HepG2 (cell line): Measurements from ENCODE around the gene PRKAR1B. TPM values are rescaled to one million over a fixed set of nuclear protein-coding genes. Genes with fewer than 3 reads are reported as not detected.

Source experiments
- ATAC-seq: fragments of 200-7000 bp; cut with Tn5 transposase; 3 replicates; pipeline ENCODE4 v1.9.1; 2020; ENCODE audit warnings: mild to moderate bottlenecking, moderate library complexity
- BruUV-seq: library from RNA; stranded (reverse); fragments of 400-500 nt; replicated peaks from 2 replicates; lab custom pipeline; 2021; lab: Mats Ljungman, UMichigan
- CTCF ChIA-PET: fragments of 300-600 bp; formaldehyde crosslinking; extraction: SDS; loops from one replicate; lab custom pipeline; 2021; ENCODE audit warnings: low total read pairs, inconsistent platforms, low intra/inter-chr PET ratio; lab: Yijun Ruan, JAX
- POLR2A ChIA-PET: fragments of 350-600 bp; sonication (Branson Sonifier 250); formaldehyde crosslinking; loops from one replicate; lab custom pipeline; 2020; ENCODE audit warnings: antibody characterized with exemption, inconsistent platforms; lab: Yijun Ruan, JAX
- DNase-seq: peaks from one replicate; pipeline ENCODE4 v3.0.0-alpha.2; 2015; ENCODE audit warnings: low spot score
- FAIRE-seq: peaks from 3 replicates; lab custom pipeline; 2011; peaks lifted over from hg19 to GRCh38; lab: Jason Lieb, UNC
- H2AFZ ChIP-seq: one replicate; pipeline ENCODE4 v1.6.1; 2011; ENCODE audit warnings: low read length, inconsistent platforms
- H3K27ac ChIP-seq: fragments of 300-600 bp; 3 replicates; pipeline ENCODE4 v1.8.0; 2011; ENCODE audit warnings: mixed run types, mild to moderate bottlenecking, mixed read lengths, low read length, inconsistent platforms; ENCODE audit not compliant: insufficient read depth; ENCODE audit errors: extremely low read length
- H3K27me3 ChIP-seq, 2 experiments: fragments of 200-600 bp in 1 of 2; 2 replicates in 1 of 2; 3 replicates in 1 of 2; pipeline versions ENCODE4 v1.6.0 to v1.8.0; 2011; ENCODE audit warnings: low read length in 2 of 2, mild to moderate bottlenecking in 2 of 2, moderate library complexity in 2 of 2, inconsistent platforms in 1 of 2; ENCODE audit not compliant: insufficient read depth in 2 of 2, control insufficient read depth in 1 of 2
- H3K36me3 ChIP-seq, 2 experiments: fragments of 200-600 bp in 1 of 2; replicated peaks in 1 of 2; 2 replicates in 1 of 2; 3 replicates in 1 of 2; pipeline versions ENCODE4 v1.5.1 to v1.8.0; 2011; ENCODE audit warnings: low read length in 2 of 2, inconsistent platforms in 1 of 2; ENCODE audit not compliant: insufficient read depth in 2 of 2, control insufficient read depth in 1 of 2
- H3K4me1 ChIP-seq: 2 replicates; pipeline ENCODE4 v1.5.1; 2012; ENCODE audit warnings: low read length, inconsistent platforms; ENCODE audit not compliant: insufficient read depth
- H3K4me2 ChIP-seq: 2 replicates; pipeline ENCODE4 v1.6.0; 2011; ENCODE audit warnings: low read depth, low read length, inconsistent platforms
- H3K4me3 ChIP-seq, 3 experiments: fragments of 200-600 bp in 1 of 3; sonication (generic), shearing (Covaris generic) in 1 of 3; replicated peaks in 1 of 3; 2 replicates each; pipeline ENCODE4 v1.5.1; 2011 to 2016; ENCODE audit warnings: low read length in 3 of 3, inconsistent platforms in 2 of 3, low read depth in 2 of 3, mild to moderate bottlenecking in 2 of 3, control low read depth in 1 of 3, mixed read lengths in 1 of 3; ENCODE audit not compliant: insufficient read depth in 1 of 3
- H3K79me2 ChIP-seq: one replicate; pipeline ENCODE4 v1.6.1; 2011; ENCODE audit warnings: low read length, inconsistent platforms; ENCODE audit not compliant: insufficient read depth
- H3K9ac ChIP-seq: 2 replicates; pipeline ENCODE4 v1.6.0; 2011; ENCODE audit warnings: mild to moderate bottlenecking, low read depth, low read length, inconsistent platforms; ENCODE audit not compliant: insufficient read depth
- H3K9me3 ChIP-seq: 2 replicates; pipeline ENCODE4 v1.5.1; 2012; ENCODE audit warnings: mild to moderate bottlenecking, low read length
- H4K20me1 ChIP-seq: 2 replicates; pipeline ENCODE4 v1.6.0; 2011; ENCODE audit warnings: inconsistent platforms, mild to moderate bottlenecking, low read length, moderate library complexity; ENCODE audit not compliant: insufficient read depth
- MAF1 ChIP-seq: sonication (generic); formaldehyde crosslinking; IDR thresholded peaks from 2 replicates; pipeline ENCODE4 v1.5.0; 2020; ENCODE audit warnings: missing genetic modification reagents, borderline replicate concordance
- MBNL3 ChIP-seq: fragments of 250-450 bp; sonication (Bioruptor Pico); conservative IDR thresholded peaks from 2 replicates; pipeline ENCODE4 v1.8.0; 2022; ENCODE audit warnings: mild to moderate bottlenecking, inconsistent platforms
- NFIC ChIP-seq: IDR thresholded peaks from 2 replicates; pipeline ENCODE4 v1.6.1; 2012; ENCODE audit warnings: mild to moderate bottlenecking, low read length, inconsistent platforms
- STAT5B ChIP-seq: sonication (generic); formaldehyde crosslinking; IDR thresholded peaks from 2 replicates; pipeline ENCODE4 v1.4.0; 2020; ENCODE audit warnings: missing genetic modification reagents
- ZBTB7B ChIP-seq: sonication (generic); formaldehyde crosslinking; IDR thresholded peaks from 2 replicates; pipeline ENCODE4 v1.4.0; 2020; ENCODE audit warnings: missing genetic modification reagents
- ZC3H4 ChIP-seq: sonication (generic); formaldehyde crosslinking; IDR thresholded peaks from 2 replicates; pipeline ENCODE4 v1.4.0; 2020; ENCODE audit warnings: missing genetic modification reagents, borderline replicate concordance
- ZNF326 ChIP-seq: sonication (generic); formaldehyde crosslinking; IDR thresholded peaks from 2 replicates; pipeline ENCODE4 v1.4.0; 2020; ENCODE audit warnings: missing genetic modification reagents, borderline replicate concordance
- ZNF550 ChIP-seq: sonication (generic); formaldehyde crosslinking; IDR thresholded peaks from 2 replicates; pipeline ENCODE4 v1.4.0; 2020; ENCODE audit warnings: mild to moderate bottlenecking, missing genetic modification reagents, borderline replicate concordance
- ZNF589 ChIP-seq: sonication (generic); formaldehyde crosslinking; conservative IDR thresholded peaks from 2 replicates; pipeline ENCODE4 v1.8.0; 2022; ENCODE audit warnings: mild to moderate bottlenecking, moderate library complexity, missing genetic modification reagents
- ZNF670 ChIP-seq: sonication (generic); formaldehyde crosslinking; IDR thresholded peaks from 2 replicates; pipeline ENCODE4 v1.8.0; 2022; ENCODE audit warnings: mild to moderate bottlenecking, missing genetic modification reagents, borderline replicate concordance
- ZNF772 ChIP-seq: sonication (generic); formaldehyde crosslinking; IDR thresholded peaks from 2 replicates; pipeline ENCODE4 v1.5.0; 2020; ENCODE audit warnings: mild to moderate bottlenecking, missing genetic modification reagents
- ZNF782 ChIP-seq: sonication (generic); formaldehyde crosslinking; IDR thresholded peaks from 2 replicates; pipeline ENCODE4 v1.4.0; 2020; ENCODE audit warnings: missing genetic modification reagents, mild to moderate bottlenecking, borderline replicate concordance
- WGBS: methylation state at CpG from one replicate; pipeline ENCODE4 v1.1.6; 2017; ENCODE audit warnings: low lambda C conversion rate; 5-methylcytosine and 5-hydroxymethylcytosine counted together
- in situ Hi-C: cut with HindIII; loops from 2 replicates; pipeline ENCODE4 v1.10.0; 2017; ENCODE audit warnings: low pct_unique_long_range_greater_than_20kb; ENCODE audit not compliant: extremely low pct_ligation_motif_present
- intact Hi-C: fragments of 100-400 bp; cut with micrococcal nuclease; formaldehyde crosslinking; loops from one replicate; pipeline ENCODE4 v1.10.0; 2022; ENCODE audit not compliant: unreplicated experiment
- polyA plus RNA-seq, 8 experiments: library from polyadenylated mRNA; depleted of rRNA in 3 of 8; stranded (reverse) in 7 of 8; unstranded in 1 of 8; fragments of >200 nt; fragmentation: Illumina TruSeq in 4 of 8; extraction: Trizol in 4 of 8; gene quantifications; 2 replicates each; pipeline versions ENCODE4 v1.2.1 to v1.2.3, GENCODE V29; 2011 to 2016; ENCODE audit warnings: low read depth in 4 of 8, missing spikeins in 1 of 8, mixed read lengths in 1 of 8; ENCODE audit not compliant: insufficient read depth in 1 of 8
- total RNA-seq, 5 experiments: library from RNA; depleted of rRNA; stranded (reverse); fragments of >200 nt; fragmentation: Illumina TruSeq; extraction: Trizol; gene quantifications; 2 replicates each; pipeline ENCODE4 v1.2.3, GENCODE V29; 2016; ENCODE audit warnings: low read depth in 1 of 5
- TF ChIP-seq, protein P1 (sequence below): IDR thresholded peaks from 2 replicates; pipeline ENCODE4 v1.6.1; 2018; ENCODE audit warnings: missing genetic modification reagents
- TF ChIP-seq, protein P2 (sequence below): sonication (generic); formaldehyde crosslinking; IDR thresholded peaks from 2 replicates; pipeline ENCODE4 v1.8.0; 2022; ENCODE audit warnings: missing genetic modification reagents, mild to moderate bottlenecking, borderline replicate concordance
- TF ChIP-seq, protein P3 (sequence below): sonication (generic); formaldehyde crosslinking; IDR thresholded peaks from 2 replicates; pipeline ENCODE4 v1.5.0; 2020; ENCODE audit warnings: mild to moderate bottlenecking, missing genetic modification reagents, borderline replicate concordance

The PRKAR1B gene
- total and polyA plus RNA-seq, 2 of the 13 experiments (the other 11 are each of a cell fraction or from before 2014, with no cell fraction given) = 7.9 to 28.2 TPM

DNA sequence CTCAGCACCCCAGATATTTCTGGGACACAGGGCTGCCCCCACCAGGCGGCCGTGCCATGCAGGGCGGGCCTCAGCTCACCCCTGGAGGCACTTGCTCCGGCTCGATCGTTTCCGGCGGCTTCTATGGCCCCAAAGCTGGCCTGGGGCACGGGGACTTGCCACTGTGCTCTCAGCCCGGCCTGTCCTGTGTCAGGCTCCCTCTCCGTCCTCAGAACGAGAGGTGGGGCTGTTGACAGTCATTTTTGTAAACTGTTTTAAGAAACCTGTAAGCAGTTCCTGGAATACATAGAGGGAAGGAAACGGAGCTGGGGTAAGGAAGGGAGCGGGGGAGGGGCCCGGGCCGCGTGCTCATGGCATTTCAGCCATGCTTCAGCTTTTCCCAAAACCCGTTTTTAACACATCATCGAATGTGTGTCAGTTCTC, 30.7 kb upstream of the PRKAR1B start:
- intact Hi-C loops = no loop called here
- H3K27me3 ChIP-seq = no peaks in the 10 kb centered on the region
- 88% methylated on average over 10 of the region's 19 CpGs for WGBS

More for the DNA sequence above, 30.7 kb upstream of the PRKAR1B start:
- Histone ChIP-seq H3K9me3 (no peaks in the 10 kb centered on the region), H2AFZ (no peak overlapping the region), H3K4me3 (no peak overlapping the region), H3K9ac (no peak overlapping the region), H4K20me1 (no peaks in the 10 kb centered on the region), H3K27ac (no peak overlapping the region), H3K36me3 (peaks cover 31 to 83% of the 10 kb centered on the region in 2 experiments; a peak in 4 of 5 replicates), H3K79me2 (no peaks in the 10 kb centered on the region), H3K4me2 (no peak overlapping the region), H3K4me1 (no peaks in the 10 kb centered on the region)
- FAIRE-seq (no peak), ATAC-seq (no peak), DNase-seq (no peak)
- POLR2A ChIA-PET = no interaction called here
- in situ Hi-C loops = no loop called here
- BruUV-seq = no TSS peak
- CTCF ChIA-PET = no interaction called here
- TF ChIP-seq, protein P1, sequence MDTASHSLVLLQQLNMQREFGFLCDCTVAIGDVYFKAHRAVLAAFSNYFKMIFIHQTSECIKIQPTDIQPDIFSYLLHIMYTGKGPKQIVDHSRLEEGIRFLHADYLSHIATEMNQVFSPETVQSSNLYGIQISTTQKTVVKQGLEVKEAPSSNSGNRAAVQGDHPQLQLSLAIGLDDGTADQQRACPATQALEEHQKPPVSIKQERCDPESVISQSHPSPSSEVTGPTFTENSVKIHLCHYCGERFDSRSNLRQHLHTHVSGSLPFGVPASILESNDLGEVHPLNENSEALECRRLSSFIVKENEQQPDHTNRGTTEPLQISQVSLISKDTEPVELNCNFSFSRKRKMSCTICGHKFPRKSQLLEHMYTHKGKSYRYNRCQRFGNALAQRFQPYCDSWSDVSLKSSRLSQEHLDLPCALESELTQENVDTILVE (CRISPR knock-in tag) = no peak
- TF ChIP-seq MAF1 (no peak), ZNF326 (CRISPR knock-in tag) (no peak), MBNL3 (CRISPR knock-in tag) (no peak), ZBTB7B (CRISPR knock-in tag) (no peak), STAT5B (CRISPR knock-in tag) (no peak), ZNF772 (no peak), ZNF589 (CRISPR knock-in tag) (no peak), NFIC (no peak), ZNF550 (no peak), ZNF782 (CRISPR knock-in tag) (no peak), ZC3H4 (CRISPR knock-in tag) (no peak), ZNF670 (no peak)
- TF ChIP-seq, protein P2, sequence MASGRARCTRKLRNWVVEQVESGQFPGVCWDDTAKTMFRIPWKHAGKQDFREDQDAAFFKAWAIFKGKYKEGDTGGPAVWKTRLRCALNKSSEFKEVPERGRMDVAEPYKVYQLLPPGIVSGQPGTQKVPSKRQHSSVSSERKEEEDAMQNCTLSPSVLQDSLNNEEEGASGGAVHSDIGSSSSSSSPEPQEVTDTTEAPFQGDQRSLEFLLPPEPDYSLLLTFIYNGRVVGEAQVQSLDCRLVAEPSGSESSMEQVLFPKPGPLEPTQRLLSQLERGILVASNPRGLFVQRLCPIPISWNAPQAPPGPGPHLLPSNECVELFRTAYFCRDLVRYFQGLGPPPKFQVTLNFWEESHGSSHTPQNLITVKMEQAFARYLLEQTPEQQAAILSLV (CRISPR knock-in tag) = no peak
- TF ChIP-seq, protein P3, sequence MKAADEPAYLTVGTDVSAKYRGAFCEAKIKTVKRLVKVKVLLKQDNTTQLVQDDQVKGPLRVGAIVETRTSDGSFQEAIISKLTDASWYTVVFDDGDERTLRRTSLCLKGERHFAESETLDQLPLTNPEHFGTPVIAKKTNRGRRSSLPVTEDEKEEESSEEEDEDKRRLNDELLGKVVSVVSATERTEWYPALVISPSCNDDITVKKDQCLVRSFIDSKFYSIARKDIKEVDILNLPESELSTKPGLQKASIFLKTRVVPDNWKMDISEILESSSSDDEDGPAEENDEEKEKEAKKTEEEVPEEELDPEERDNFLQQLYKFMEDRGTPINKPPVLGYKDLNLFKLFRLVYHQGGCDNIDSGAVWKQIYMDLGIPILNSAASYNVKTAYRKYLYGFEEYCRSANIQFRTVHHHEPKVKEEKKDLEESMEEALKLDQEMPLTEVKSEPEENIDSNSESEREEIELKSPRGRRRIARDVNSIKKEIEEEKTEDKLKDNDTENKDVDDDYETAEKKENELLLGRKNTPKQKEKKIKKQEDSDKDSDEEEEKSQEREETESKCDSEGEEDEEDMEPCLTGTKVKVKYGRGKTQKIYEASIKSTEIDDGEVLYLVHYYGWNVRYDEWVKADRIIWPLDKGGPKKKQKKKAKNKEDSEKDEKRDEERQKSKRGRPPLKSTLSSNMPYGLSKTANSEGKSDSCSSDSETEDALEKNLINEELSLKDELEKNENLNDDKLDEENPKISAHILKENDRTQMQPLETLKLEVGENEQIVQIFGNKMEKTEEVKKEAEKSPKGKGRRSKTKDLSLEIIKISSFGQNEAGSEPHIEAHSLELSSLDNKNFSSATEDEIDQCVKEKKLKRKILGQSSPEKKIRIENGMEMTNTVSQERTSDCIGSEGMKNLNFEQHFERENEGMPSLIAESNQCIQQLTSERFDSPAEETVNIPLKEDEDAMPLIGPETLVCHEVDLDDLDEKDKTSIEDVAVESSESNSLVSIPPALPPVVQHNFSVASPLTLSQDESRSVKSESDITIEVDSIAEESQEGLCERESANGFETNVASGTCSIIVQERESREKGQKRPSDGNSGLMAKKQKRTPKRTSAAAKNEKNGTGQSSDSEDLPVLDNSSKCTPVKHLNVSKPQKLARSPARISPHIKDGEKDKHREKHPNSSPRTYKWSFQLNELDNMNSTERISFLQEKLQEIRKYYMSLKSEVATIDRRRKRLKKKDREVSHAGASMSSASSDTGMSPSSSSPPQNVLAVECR (CRISPR knock-in tag) = no peak
